MM.1S (cell line): Measurements from ENCODE around the gene CD6.

Source experiments
- DNase-seq: peaks from one replicate; pipeline ENCODE4 v3.0.0-alpha.2; 2015
- H2AFZ ChIP-seq: fragments of 300-600 bp; sonication (generic); 2 replicates; pipeline ENCODE4 v1.6.0; 2016; ENCODE audit warnings: antibody characterized with exemption, low read length
- H3F3A ChIP-seq: fragments of 300-600 bp; sonication (generic); 2 replicates; pipeline ENCODE4 v1.6.1; 2016; ENCODE audit warnings: mild to moderate bottlenecking, antibody characterized with exemption, low read length, moderate library complexity, mixed read lengths; ENCODE audit not compliant: insufficient read depth
- H3K27ac ChIP-seq: fragments of 300-600 bp; sonication (generic); 2 replicates; pipeline ENCODE4 v1.5.1; 2016; ENCODE audit warnings: mild to moderate bottlenecking, low read length
- H3K27me3 ChIP-seq: fragments of 300-600 bp; sonication (generic); replicated peaks from 2 replicates; pipeline ENCODE4 v1.6.0; 2016; ENCODE audit warnings: low read length; ENCODE audit not compliant: insufficient read depth
- H3K36me3 ChIP-seq: fragments of 300-600 bp; sonication (generic); replicated peaks from 2 replicates; pipeline ENCODE4 v1.6.1; 2016; ENCODE audit warnings: mild to moderate bottlenecking, low read length, mixed read lengths; ENCODE audit not compliant: insufficient read depth
- H3K4me1 ChIP-seq: fragments of 300-600 bp; sonication (generic); 2 replicates; pipeline ENCODE4 v1.6.1; 2016; ENCODE audit warnings: low read length, mixed read lengths
- H3K4me2 ChIP-seq: fragments of 300-600 bp; sonication (generic); 2 replicates; pipeline ENCODE4 v1.6.0; 2016; ENCODE audit warnings: low read depth, low read length
- H3K4me3 ChIP-seq: fragments of 300-600 bp; sonication (generic); 2 replicates; pipeline ENCODE4 v1.5.1; 2016; ENCODE audit warnings: low read length, mixed read lengths
- H3K79me2 ChIP-seq: fragments of 300-600 bp; sonication (generic); 2 replicates; pipeline ENCODE4 v1.6.1; 2016; ENCODE audit warnings: mixed run types, low read length, mixed read lengths
- H3K9ac ChIP-seq: fragments of 300-600 bp; sonication (generic); 2 replicates; pipeline ENCODE4 v1.6.1; 2016; ENCODE audit warnings: low read length, mixed read lengths
- H3K9me2 ChIP-seq: fragments of 300-600 bp; sonication (generic); replicated peaks from 2 replicates; pipeline ENCODE4 v1.6.1; 2016; ENCODE audit warnings: mild to moderate bottlenecking, low read length, mixed read lengths; ENCODE audit not compliant: insufficient read depth
- H3K9me3 ChIP-seq: fragments of 300-600 bp; sonication (generic); replicated peaks from 2 replicates; pipeline ENCODE4 v1.6.1; 2016; ENCODE audit warnings: mild to moderate bottlenecking, low read length, mixed read lengths; ENCODE audit not compliant: insufficient read depth
- H4K20me1 ChIP-seq: fragments of 300-600 bp; sonication (generic); 2 replicates; pipeline ENCODE4 v1.6.1; 2016; ENCODE audit warnings: mild to moderate bottlenecking, low read length, moderate library complexity, mixed read lengths; ENCODE audit not compliant: insufficient read depth
- CTCF ChIP-seq: fragments of 300-600 bp; sonication (generic); IDR thresholded peaks from 2 replicates; pipeline ENCODE4 v1.5.1; 2016; ENCODE audit warnings: antibody characterized with exemption, low read length, mixed read lengths
- EZH2 ChIP-seq: fragments of 300-600 bp; sonication (generic); optimal IDR thresholded peaks from 2 replicates; pipeline ENCODE3; 2017; ENCODE audit warnings: low read depth, mild to moderate bottlenecking, antibody characterized with exemption, low read length, mixed read lengths
- EZH2phosphoT487 ChIP-seq: fragments of 300-600 bp; sonication (generic); IDR thresholded peaks from 2 replicates; pipeline ENCODE4 v1.6.1; 2018; ENCODE audit warnings: antibody characterized with exemption, low read length

CD6 gene

DNA sequence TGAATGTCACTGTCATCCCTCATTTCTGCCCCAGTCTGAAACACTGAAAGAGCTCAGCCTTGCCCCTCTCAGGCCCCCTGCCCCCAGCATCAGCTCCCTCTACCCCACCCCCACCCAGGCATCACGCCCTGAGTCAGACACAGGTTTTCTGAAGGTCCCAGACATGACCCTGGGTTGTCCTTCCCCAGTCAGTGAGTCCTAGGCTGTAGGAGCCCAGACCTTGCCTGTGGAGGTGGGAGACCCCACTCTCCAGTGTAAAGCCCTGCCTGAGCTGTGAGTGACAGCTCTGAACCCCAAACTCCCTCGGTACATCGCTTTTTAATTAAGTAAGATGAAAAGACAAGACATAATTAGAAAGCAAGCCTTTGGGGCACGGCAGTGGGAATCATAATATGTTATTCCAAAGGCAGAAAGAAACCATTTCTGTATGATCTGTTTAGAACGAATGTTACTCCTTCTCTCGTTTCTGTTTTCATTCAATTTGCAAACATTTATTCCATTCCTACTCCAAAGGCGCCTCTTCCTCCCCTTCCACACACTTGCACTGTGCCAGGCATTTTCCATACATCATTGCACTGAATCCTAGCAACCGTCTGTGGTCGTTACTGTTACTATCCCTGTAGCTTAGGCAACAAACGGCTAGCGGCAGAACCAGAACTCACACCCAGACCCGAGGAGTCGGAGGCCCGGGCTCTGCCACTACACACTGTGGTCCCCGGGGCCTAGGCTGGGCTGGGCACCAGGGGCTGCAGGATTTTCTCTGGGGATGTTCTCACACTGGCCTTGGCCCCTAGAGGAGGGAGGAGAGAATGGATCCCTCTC, 63.4 kb downstream of the CD6 start:
- H3K4me2 ChIP-seq: no peak overlapping the region
- no peaks in the 10 kb centered on the region for H3K9me2 ChIP-seq
- no peaks in the 10 kb centered on the region for H4K20me1 ChIP-seq
- TF ChIP-seq CTCF: no peak
- TF ChIP-seq EZH2: no peak
- no peak for TF ChIP-seq EZH2phosphoT487
- H2AFZ ChIP-seq: no peak overlapping the region
- no peak overlapping the region for H3K27ac ChIP-seq
- H3K9ac ChIP-seq: no peak overlapping the region
- H3K27me3 ChIP-seq: no peaks in the 10 kb centered on the region
- no peaks in the 10 kb centered on the region for H3K4me1 ChIP-seq
- no peaks in the 10 kb centered on the region for H3K36me3 ChIP-seq
- no peak for DNase-seq
- no peaks in the 10 kb centered on the region for H3K79me2 ChIP-seq
- H3K4me3 ChIP-seq: no peak overlapping the region
- H3K9me3 ChIP-seq: no peaks in the 10 kb centered on the region
- no peaks in the 10 kb centered on the region for H3F3A ChIP-seq

GRCh38 chr11:61035526-61035835, 64.0 kb downstream of the CD6 start:
- H4K20me1 ChIP-seq: no peaks in the 10 kb centered on the region
- H3F3A ChIP-seq: no peaks in the 10 kb centered on the region
- no peaks in the 10 kb centered on the region for H3K27me3 ChIP-seq
- H2AFZ ChIP-seq: no peak overlapping the region
- H3K36me3 ChIP-seq: no peaks in the 10 kb centered on the region
- H3K9ac ChIP-seq: no peak overlapping the region
- H3K4me3 ChIP-seq: no peak overlapping the region
- no peak for DNase-seq
- no peak overlapping the region for H3K4me2 ChIP-seq
- TF ChIP-seq EZH2 (no peak), CTCF (no peak), EZH2phosphoT487 (no peak)
- no peak overlapping the region for H3K27ac ChIP-seq
- H3K9me3 ChIP-seq: no peaks in the 10 kb centered on the region
- no peaks in the 10 kb centered on the region for H3K4me1 ChIP-seq
- H3K79me2 ChIP-seq: no peaks in the 10 kb centered on the region; the same call in 1 of the 2 replicates
- no peaks in the 10 kb centered on the region for H3K9me2 ChIP-seq

- no peak for DNase-seq
- H2AFZ ChIP-seq: no peak overlapping the region
- no peaks in the 10 kb centered on the region for H3K9me2 ChIP-seq
- H3K36me3 ChIP-seq: no peaks in the 10 kb centered on the region
- H3K9me3 ChIP-seq: no peaks in the 10 kb centered on the region
- no peak overlapping the region for H3K9ac ChIP-seq
- peaks cover 15% of the 10 kb centered on the region for H3K79me2 ChIP-seq
- no peaks in the 10 kb centered on the region for H3F3A ChIP-seq
- H3K27ac ChIP-seq: no peak overlapping the region
- no peaks in the 10 kb centered on the region for H4K20me1 ChIP-seq
- H3K4me2 ChIP-seq: no peak overlapping the region
- no peak overlapping the region for H3K4me3 ChIP-seq
- H3K4me1 ChIP-seq: peaks cover 6% of the 10 kb centered on the region
- TF ChIP-seq CTCF: no peak
- no peak for TF ChIP-seq EZH2
- no peak for TF ChIP-seq EZH2phosphoT487
- no peaks in the 10 kb centered on the region for H3K27me3 ChIP-seq
Measured at GRCh38 chr11:61037441-61038093, 66.1 kb downstream of the CD6 start.
